DND-41 (cell line): ENCODE measurements around the gene TSC2.

Experiments used
- ATAC-seq: fragments of 200-7000 bp; cut with Tn5 transposase; 3 replicates; pipeline ENCODE4 v1.9.1; 2021; ENCODE audit warnings: low read depth; ENCODE audit not compliant: insufficient read depth
- DNase-seq: peaks from one replicate; pipeline ENCODE4 v3.0.0-alpha.2; 2020
- H2AFZ ChIP-seq: 2 replicates; pipeline ENCODE4 v1.6.0; 2012; ENCODE audit warnings: low read depth, low read length
- H3K27ac ChIP-seq: 2 replicates; pipeline ENCODE4 v1.5.1; 2012; ENCODE audit warnings: low read length, inconsistent platforms
- H3K27me3 ChIP-seq: fragments of 200-600 bp; sonication (generic); 2 replicates; pipeline ENCODE4 v1.6.0; 2012; ENCODE audit warnings: low read length, mild to moderate bottlenecking, inconsistent platforms; ENCODE audit not compliant: insufficient read depth, poor library complexity
- H3K36me3 ChIP-seq: 2 replicates; pipeline ENCODE4 v1.5.1; 2012; ENCODE audit warnings: low read length, inconsistent platforms; ENCODE audit not compliant: insufficient read depth
- H3K4me1 ChIP-seq: 2 replicates; pipeline ENCODE4 v1.5.1; 2012; ENCODE audit warnings: mild to moderate bottlenecking, low read length; ENCODE audit not compliant: insufficient read depth
- H3K4me2 ChIP-seq: 2 replicates; pipeline ENCODE4 v1.6.0; 2012; ENCODE audit warnings: mild to moderate bottlenecking, moderate library complexity, low read length, inconsistent platforms; ENCODE audit not compliant: insufficient read depth
- H3K4me3 ChIP-seq, 2 experiments: fragments of 200-600 bp in 1 of 2; shearing (Covaris generic) in 1 of 2; 2 replicates each; pipeline ENCODE4 v1.5.1; 2012 to 2016; ENCODE audit warnings: inconsistent platforms in 2 of 2, low read length in 2 of 2, mild to moderate bottlenecking in 2 of 2, low read depth in 1 of 2, moderate library complexity in 1 of 2
- H3K79me2 ChIP-seq: 2 replicates; pipeline ENCODE4 v1.6.0; 2012; ENCODE audit warnings: low read length, inconsistent platforms; ENCODE audit not compliant: insufficient read depth
- H3K9ac ChIP-seq: 2 replicates; pipeline ENCODE4 v1.6.0; 2012; ENCODE audit warnings: low read depth, mild to moderate bottlenecking, inconsistent platforms, low read length, moderate library complexity
- H3K9me3 ChIP-seq: 2 replicates; pipeline ENCODE4 v1.5.1; 2012; ENCODE audit warnings: low read length, moderate library complexity, mild to moderate bottlenecking, inconsistent platforms; ENCODE audit not compliant: insufficient read depth, severe bottlenecking
- H4K20me1 ChIP-seq: 2 replicates; pipeline ENCODE4 v1.6.0; 2012; ENCODE audit warnings: low read length; ENCODE audit not compliant: insufficient read depth
- EZH2 ChIP-seq: IDR thresholded peaks from 3 replicates; pipeline ENCODE4 v1.6.1; 2012; ENCODE audit warnings: borderline replicate concordance, low read depth, mild to moderate bottlenecking, moderate library complexity, low read length, inconsistent platforms; ENCODE audit not compliant: severe bottlenecking
- TF ChIP-seq, protein P1 (sequence below): IDR thresholded peaks from 2 replicates; pipeline ENCODE4 v1.5.1; 2012; ENCODE audit warnings: borderline replicate concordance, low read length, moderate library complexity, mild to moderate bottlenecking; ENCODE audit not compliant: poor library complexity, severe bottlenecking; ENCODE audit errors: extremely low read depth

The TSC2 gene

DNA sequence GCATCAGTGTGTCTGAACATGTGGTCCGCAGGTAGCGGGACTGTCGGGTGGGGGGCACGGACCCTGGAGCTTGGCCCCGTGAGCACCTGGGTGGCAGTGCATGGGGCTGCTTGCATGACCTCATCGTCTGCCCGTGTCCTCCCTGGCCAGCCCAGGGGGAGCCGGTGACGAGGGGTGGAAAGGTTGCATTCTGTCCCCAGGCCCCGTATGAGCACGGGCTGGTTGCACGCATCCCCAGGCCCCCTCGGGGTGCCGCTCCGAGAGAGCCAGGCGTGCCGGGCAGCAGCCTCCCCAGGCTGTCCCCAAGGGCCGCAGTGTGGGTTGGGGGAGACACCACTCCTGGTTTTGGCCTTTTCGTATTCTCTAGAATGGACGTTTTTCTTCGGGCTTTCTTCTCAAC, 29.9 kb downstream of the TSC2 start:
- Histone ChIP-seq H3K27me3 (no peaks in the 10 kb centered on the region), H3K79me2 (no peaks in the 10 kb centered on the region), H4K20me1 (peaks cover 3% of the 10 kb centered on the region; the same call in 1 of the 2 replicates), H3K4me2 (no peak overlapping the region), H3K4me1 (no peaks in the 10 kb centered on the region), H3K36me3 (peaks cover 81% of the 10 kb centered on the region), H2AFZ (no peak overlapping the region), H3K27ac (no peak overlapping the region), H3K4me3 (no peak overlapping the region), H3K9ac (no peak overlapping the region), H3K9me3 (no peaks in the 10 kb centered on the region)
- DNase-seq, result no peak
- no peak for ATAC-seq
- TF ChIP-seq, protein P1, sequence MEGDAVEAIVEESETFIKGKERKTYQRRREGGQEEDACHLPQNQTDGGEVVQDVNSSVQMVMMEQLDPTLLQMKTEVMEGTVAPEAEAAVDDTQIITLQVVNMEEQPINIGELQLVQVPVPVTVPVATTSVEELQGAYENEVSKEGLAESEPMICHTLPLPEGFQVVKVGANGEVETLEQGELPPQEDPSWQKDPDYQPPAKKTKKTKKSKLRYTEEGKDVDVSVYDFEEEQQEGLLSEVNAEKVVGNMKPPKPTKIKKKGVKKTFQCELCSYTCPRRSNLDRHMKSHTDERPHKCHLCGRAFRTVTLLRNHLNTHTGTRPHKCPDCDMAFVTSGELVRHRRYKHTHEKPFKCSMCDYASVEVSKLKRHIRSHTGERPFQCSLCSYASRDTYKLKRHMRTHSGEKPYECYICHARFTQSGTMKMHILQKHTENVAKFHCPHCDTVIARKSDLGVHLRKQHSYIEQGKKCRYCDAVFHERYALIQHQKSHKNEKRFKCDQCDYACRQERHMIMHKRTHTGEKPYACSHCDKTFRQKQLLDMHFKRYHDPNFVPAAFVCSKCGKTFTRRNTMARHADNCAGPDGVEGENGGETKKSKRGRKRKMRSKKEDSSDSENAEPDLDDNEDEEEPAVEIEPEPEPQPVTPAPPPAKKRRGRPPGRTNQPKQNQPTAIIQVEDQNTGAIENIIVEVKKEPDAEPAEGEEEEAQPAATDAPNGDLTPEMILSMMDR, result no peak
- TF ChIP-seq EZH2, result no peak

DNA sequence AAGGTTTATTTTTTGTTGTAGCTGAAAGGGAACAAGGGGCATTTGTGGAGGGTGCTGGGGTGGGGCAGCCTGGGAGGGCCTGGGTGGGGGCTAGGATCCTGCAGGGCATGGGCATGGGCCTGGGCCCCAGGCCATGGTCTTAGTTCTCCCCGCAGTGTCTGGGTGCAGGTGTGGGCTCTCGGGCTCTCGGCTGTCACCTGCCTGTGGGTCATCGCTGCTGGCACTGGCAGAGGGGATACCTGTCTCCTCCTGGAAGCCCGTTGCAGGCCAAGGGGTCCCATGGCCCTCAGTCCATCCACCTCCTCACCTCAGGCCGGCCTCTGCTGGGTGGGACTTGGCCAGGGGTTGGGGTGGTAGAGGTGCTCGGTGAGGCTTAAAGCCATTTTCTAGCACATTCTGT, 30.3 kb downstream of the TSC2 start:
- Histone ChIP-seq H3K4me3 (no peak overlapping the region), H3K4me2 (no peak overlapping the region), H2AFZ (no peak overlapping the region), H3K4me1 (no peaks in the 10 kb centered on the region), H3K9me3 (no peaks in the 10 kb centered on the region), H3K79me2 (no peaks in the 10 kb centered on the region), H3K27me3 (no peaks in the 10 kb centered on the region), H3K9ac (no peak overlapping the region), H3K36me3 (peaks cover 79% of the 10 kb centered on the region), H4K20me1 (peaks cover 3% of the 10 kb centered on the region; the same call in 1 of the 2 replicates), H3K27ac (no peak overlapping the region)
- ATAC-seq, result no peak
- TF ChIP-seq EZH2, result no peak
- TF ChIP-seq, protein P1, result no peak
- no peak for DNase-seq

DNA sequence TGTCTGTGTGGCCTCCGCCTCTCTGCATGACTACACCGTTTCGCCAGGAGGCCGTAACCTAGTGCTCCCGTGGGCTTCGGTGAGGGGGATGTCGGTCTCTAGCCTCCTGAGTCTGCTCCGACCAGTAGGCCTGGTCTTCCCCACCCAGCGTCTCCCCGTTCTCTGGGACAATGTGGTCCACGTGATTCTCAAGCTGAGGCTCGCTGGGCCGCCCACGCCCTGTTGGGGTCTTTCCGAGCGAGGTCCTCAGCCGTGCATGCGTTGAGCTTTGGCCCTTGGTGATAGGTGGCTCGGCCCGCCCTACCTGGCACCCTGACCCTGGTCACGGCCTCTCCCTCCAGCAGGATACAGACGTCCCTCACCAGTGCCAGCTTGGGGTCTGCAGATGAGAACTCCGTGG, 30.9 kb downstream of the TSC2 start:
- no peaks in the 10 kb centered on the region for H3K4me1 ChIP-seq
- no peak overlapping the region for H3K4me3 ChIP-seq
- TF ChIP-seq, protein P1, result no peak
- TF ChIP-seq EZH2, result no peak
- H3K36me3 ChIP-seq, result peaks cover 79% of the 10 kb centered on the region
- H3K4me2 ChIP-seq, result no peak overlapping the region
- no peaks in the 10 kb centered on the region for H3K9me3 ChIP-seq
- peaks cover 3% of the 10 kb centered on the region; the same call in 1 of the 2 replicates for H4K20me1 ChIP-seq
- DNase-seq, result no peak
- ATAC-seq, result no peak
- no peak overlapping the region for H3K9ac ChIP-seq
- no peak overlapping the region for H3K27ac ChIP-seq
- no peaks in the 10 kb centered on the region for H3K27me3 ChIP-seq
- no peak overlapping the region for H2AFZ ChIP-seq
- no peaks in the 10 kb centered on the region for H3K79me2 ChIP-seq

DNA sequence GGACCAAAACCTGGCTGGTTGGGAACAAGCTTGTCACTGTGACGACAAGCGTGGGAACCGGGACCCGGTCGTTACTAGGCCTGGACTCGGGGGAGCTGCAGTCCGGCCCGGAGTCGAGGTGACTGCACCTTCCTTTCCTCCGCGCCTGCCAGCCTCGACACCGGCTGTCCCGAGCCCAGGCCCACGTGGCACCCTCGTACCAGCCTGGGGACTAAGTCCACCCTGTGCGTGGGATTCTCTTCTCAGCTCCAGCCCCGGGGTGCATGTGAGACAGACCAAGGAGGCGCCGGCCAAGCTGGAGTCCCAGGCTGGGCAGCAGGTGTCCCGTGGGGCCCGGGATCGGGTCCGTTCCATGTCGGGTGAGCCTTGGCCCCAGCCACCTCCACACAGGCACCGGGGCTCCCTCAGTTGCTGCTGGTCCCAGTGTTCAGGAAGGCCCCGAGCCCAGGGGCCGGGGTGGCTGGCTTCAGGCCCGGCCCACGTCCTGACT, 31.6 kb downstream of the TSC2 start:
- H3K36me3 ChIP-seq, result peaks cover 79% of the 10 kb centered on the region
- peaks cover 3% of the 10 kb centered on the region; the same call in 1 of the 2 replicates for H4K20me1 ChIP-seq
- no peak for ATAC-seq

More for the DNA sequence above, 31.6 kb downstream of the TSC2 start:
- H2AFZ ChIP-seq, result no peak overlapping the region
- no peaks in the 10 kb centered on the region for H3K79me2 ChIP-seq
- TF ChIP-seq EZH2, result no peak
- TF ChIP-seq, protein P1, result no peak
- H3K4me3 ChIP-seq, result no peak overlapping the region
- no peaks in the 10 kb centered on the region for H3K9me3 ChIP-seq
- H3K4me1 ChIP-seq, result no peaks in the 10 kb centered on the region
- DNase-seq, result no peak
- H3K9ac ChIP-seq, result no peak overlapping the region
- no peak overlapping the region for H3K4me2 ChIP-seq
- H3K27me3 ChIP-seq, result no peaks in the 10 kb centered on the region
- H3K27ac ChIP-seq, result no peak overlapping the region
